ENCODE data around the gene LRRC31.

LRRC31 gene

DNA sequence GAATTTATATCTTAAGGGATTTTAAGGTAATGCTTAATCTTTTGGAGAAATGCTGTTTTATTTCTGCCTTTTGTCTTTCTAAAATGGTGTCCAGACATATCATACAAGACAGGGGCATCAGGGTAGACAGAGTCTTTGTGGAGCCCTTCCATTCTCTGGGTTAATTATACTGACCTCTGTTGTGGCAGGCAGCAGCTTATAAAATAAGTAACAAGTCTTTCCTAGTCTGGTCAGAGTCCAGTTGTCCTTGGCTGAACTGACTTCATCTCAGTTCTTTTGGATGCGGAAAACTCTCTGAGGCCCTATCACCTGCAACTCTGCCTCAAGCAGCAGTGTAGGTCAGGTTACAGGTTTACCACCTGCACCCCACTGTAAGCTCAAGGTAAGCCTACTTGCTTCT, 77.4 kb downstream of the LRRC31 start:
- TF ChIP-seq, protein P1, sequence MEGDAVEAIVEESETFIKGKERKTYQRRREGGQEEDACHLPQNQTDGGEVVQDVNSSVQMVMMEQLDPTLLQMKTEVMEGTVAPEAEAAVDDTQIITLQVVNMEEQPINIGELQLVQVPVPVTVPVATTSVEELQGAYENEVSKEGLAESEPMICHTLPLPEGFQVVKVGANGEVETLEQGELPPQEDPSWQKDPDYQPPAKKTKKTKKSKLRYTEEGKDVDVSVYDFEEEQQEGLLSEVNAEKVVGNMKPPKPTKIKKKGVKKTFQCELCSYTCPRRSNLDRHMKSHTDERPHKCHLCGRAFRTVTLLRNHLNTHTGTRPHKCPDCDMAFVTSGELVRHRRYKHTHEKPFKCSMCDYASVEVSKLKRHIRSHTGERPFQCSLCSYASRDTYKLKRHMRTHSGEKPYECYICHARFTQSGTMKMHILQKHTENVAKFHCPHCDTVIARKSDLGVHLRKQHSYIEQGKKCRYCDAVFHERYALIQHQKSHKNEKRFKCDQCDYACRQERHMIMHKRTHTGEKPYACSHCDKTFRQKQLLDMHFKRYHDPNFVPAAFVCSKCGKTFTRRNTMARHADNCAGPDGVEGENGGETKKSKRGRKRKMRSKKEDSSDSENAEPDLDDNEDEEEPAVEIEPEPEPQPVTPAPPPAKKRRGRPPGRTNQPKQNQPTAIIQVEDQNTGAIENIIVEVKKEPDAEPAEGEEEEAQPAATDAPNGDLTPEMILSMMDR (IDR thresholded peaks at IDR 0.05; ENCODE audit: poor library complexity, severe bottlenecking): no peak
- ATAC-seq (ENCODE audit: low read depth) (no peak), DNase-seq (ENCODE audit: low spot score) (no peak)
- Histone ChIP-seq H3K27ac (ENCODE audit: poor library complexity, severe bottlenecking) (no peak overlapping the region), H3K9me3 (ENCODE audit: severe bottlenecking) (no peaks in the 10 kb centered on the region), H3K36me3 (ENCODE audit: low read depth) (peaks cover 30% of the 10 kb centered on the region), H3K4me1 (ENCODE audit: insufficient read depth, poor library complexity, severe bottlenecking) (no peaks in the 10 kb centered on the region), H3K4me3 (ENCODE audit: severe bottlenecking) (no peak overlapping the region), H3K27me3 (ENCODE audit: insufficient read depth, poor library complexity, severe bottlenecking) (no peaks in the 10 kb centered on the region)

DNA sequence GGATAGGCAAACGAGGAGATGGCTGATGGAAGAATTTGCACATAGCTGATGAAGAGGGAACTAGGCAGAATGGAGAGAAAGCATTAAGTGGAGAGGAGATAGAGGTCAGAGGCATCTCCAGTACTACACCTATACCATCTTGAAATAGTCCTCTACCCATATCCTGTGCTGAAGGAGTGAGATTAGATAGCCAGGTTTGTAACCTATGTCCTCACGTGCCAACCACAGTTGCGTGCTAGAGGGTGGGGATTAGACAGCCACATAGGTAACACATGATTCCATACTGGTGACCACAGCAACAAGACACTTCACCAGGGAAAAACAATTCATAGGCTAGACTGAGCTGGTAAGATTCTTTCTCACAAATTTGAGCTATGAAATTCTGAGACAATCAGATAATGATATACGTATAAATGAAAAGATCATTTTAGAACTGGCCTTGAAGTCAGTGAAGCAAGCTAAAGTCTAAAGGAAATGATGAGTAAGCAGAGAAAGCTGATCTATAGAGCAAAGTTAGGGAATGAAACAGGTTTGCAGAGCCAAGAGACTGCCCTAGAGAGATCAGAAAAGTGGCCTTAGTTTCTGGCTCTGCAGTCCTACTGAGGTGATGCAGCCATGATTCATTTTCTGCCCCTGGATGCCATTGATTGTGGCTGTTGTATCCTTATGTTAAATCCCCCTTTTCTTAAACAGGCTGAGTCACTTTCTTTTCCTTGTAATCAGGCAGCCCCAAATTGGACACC, 78.9 kb downstream of the LRRC31 start:
- TF ChIP-seq, protein P1 (IDR thresholded peaks at IDR 0.05; ENCODE audit: poor library complexity, severe bottlenecking): no peak
- Histone ChIP-seq H3K9me3 (ENCODE audit: severe bottlenecking) (no peaks in the 10 kb centered on the region), H3K27me3 (ENCODE audit: insufficient read depth, poor library complexity, severe bottlenecking) (no peaks in the 10 kb centered on the region), H3K4me3 (ENCODE audit: severe bottlenecking) (no peak overlapping the region), H3K27ac (ENCODE audit: poor library complexity, severe bottlenecking) (no peak overlapping the region), H3K4me1 (ENCODE audit: insufficient read depth, poor library complexity, severe bottlenecking) (no peaks in the 10 kb centered on the region), H3K36me3 (ENCODE audit: low read depth) (peaks cover 45% of the 10 kb centered on the region)
- DNase-seq (ENCODE audit: low spot score): no peak
- ATAC-seq (ENCODE audit: low read depth): peak; percentile 35; the same call in 2 of the 3 replicates

DNA sequence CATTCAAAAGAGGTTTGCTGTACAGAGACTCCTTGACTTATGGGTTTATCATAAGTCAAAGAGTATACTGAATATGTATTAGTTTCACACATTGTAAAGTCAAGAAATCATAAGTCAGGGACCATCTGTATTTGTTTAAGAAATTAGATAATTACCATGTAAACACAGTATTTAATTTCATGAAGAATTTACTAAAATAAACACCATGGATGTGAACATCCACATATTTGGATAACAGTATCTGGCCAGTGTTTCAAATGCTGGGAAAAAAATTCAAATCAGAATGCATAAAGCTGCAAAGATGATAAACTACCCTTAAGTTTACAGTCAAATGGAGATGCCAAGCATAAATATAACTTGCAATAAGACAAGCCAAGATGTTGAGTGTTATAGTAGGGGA, 79.5 kb downstream of the LRRC31 start:
- no peak overlapping the region for H3K27ac ChIP-seq (ENCODE audit: poor library complexity, severe bottlenecking)
- H3K9me3 ChIP-seq (ENCODE audit: severe bottlenecking): no peaks in the 10 kb centered on the region
- no peaks in the 10 kb centered on the region for H3K4me1 ChIP-seq (ENCODE audit: insufficient read depth, poor library complexity, severe bottlenecking)
- TF ChIP-seq, protein P1 (IDR thresholded peaks at IDR 0.05; ENCODE audit: poor library complexity, severe bottlenecking): no peak
- ATAC-seq (ENCODE audit: low read depth) (no peak), DNase-seq (ENCODE audit: low spot score) (no peak)
- no peaks in the 10 kb centered on the region for H3K27me3 ChIP-seq (ENCODE audit: insufficient read depth, poor library complexity, severe bottlenecking)
- H3K4me3 ChIP-seq (ENCODE audit: severe bottlenecking): no peak overlapping the region
- peaks cover 52% of the 10 kb centered on the region for H3K36me3 ChIP-seq (ENCODE audit: low read depth)
